ENCODE data around the gene PARVG.

Gene PARVG

GRCh38 chr22:44192098-44192815, 11.5 kb downstream of the PARVG start:
- no peaks in the 10 kb centered on the region for H3K79me2 ChIP-seq (ENCODE audit: insufficient read depth, low read length)
- H3K9me2 ChIP-seq (replicated peaks; ENCODE audit: insufficient read depth, low read length): no peaks in the 10 kb centered on the region
- no peak overlapping the region for H3K27ac ChIP-seq (ENCODE audit: low read depth, low read length)
- TF ChIP-seq CTCF (IDR thresholded peaks at IDR 0.05; ENCODE audit: insufficient read depth, low read length, poor library complexity, severe bottlenecking): no peak
- TF ChIP-seq EZH2phosphoT487 (conservative IDR thresholded peaks at IDR 0.05; ENCODE audit: low read length): no peak
- no peaks in the 10 kb centered on the region for H4K20me1 ChIP-seq (ENCODE audit: low read depth, low read length)
- no peak overlapping the region for H3K9ac ChIP-seq (ENCODE audit: low read length)
- no peaks in the 10 kb centered on the region for H3K9me3 ChIP-seq (ENCODE audit: insufficient read depth, low read length)
- H3K4me2 ChIP-seq (ENCODE audit: low read depth, low read length, poor library complexity, severe bottlenecking): no peak overlapping the region
- no peak overlapping the region for H3K4me3 ChIP-seq (ENCODE audit: insufficient read depth, low read length, poor library complexity, severe bottlenecking)
- H3K36me3 ChIP-seq (ENCODE audit: low read length): no peaks in the 10 kb centered on the region
- no peak overlapping the region for H2AFZ ChIP-seq (ENCODE audit: low read depth, low read length, severe bottlenecking)
- no peaks in the 10 kb centered on the region for H3K27me3 ChIP-seq (ENCODE audit: low read length)
- no peaks in the 10 kb centered on the region for H3F3A ChIP-seq (ENCODE audit: insufficient read depth)

GRCh38 chr22:44192816-44193534, 12.2 kb downstream of the PARVG start:
- Histone ChIP-seq H3K4me3 (ENCODE audit: insufficient read depth, low read length, poor library complexity, severe bottlenecking) (no peak overlapping the region), H4K20me1 (ENCODE audit: low read depth, low read length) (no peaks in the 10 kb centered on the region), H3K9me3 (ENCODE audit: insufficient read depth, low read length) (no peaks in the 10 kb centered on the region), H2AFZ (ENCODE audit: low read depth, low read length, severe bottlenecking) (no peak overlapping the region), H3K36me3 (ENCODE audit: low read length) (no peaks in the 10 kb centered on the region), H3K9me2 (replicated peaks; ENCODE audit: insufficient read depth, low read length) (no peaks in the 10 kb centered on the region), H3K27ac (ENCODE audit: low read depth, low read length) (no peak overlapping the region), H3K27me3 (ENCODE audit: low read length) (no peaks in the 10 kb centered on the region), H3K79me2 (ENCODE audit: insufficient read depth, low read length) (no peaks in the 10 kb centered on the region), H3F3A (ENCODE audit: insufficient read depth) (no peaks in the 10 kb centered on the region), H3K9ac (ENCODE audit: low read length) (no peak overlapping the region), H3K4me2 (ENCODE audit: low read depth, low read length, poor library complexity, severe bottlenecking) (no peak overlapping the region)
- TF ChIP-seq CTCF (IDR thresholded peaks at IDR 0.05; ENCODE audit: insufficient read depth, low read length, poor library complexity, severe bottlenecking): no peak
- no peak for TF ChIP-seq EZH2phosphoT487 (conservative IDR thresholded peaks at IDR 0.05; ENCODE audit: low read length)

- no peaks in the 10 kb centered on the region for H3F3A ChIP-seq (ENCODE audit: insufficient read depth)
- H3K36me3 ChIP-seq (ENCODE audit: low read length): no peaks in the 10 kb centered on the region
- no peak overlapping the region for H3K27ac ChIP-seq (ENCODE audit: low read depth, low read length)
- H3K9ac ChIP-seq (ENCODE audit: low read length): no peak overlapping the region
- no peaks in the 10 kb centered on the region for H3K27me3 ChIP-seq (ENCODE audit: low read length)
- no peak overlapping the region for H3K4me2 ChIP-seq (ENCODE audit: low read depth, low read length, poor library complexity, severe bottlenecking)
- no peak overlapping the region for H3K4me3 ChIP-seq (ENCODE audit: insufficient read depth, low read length, poor library complexity, severe bottlenecking)
- TF ChIP-seq CTCF (IDR thresholded peaks at IDR 0.05; ENCODE audit: insufficient read depth, low read length, poor library complexity, severe bottlenecking) (no peak), EZH2phosphoT487 (conservative IDR thresholded peaks at IDR 0.05; ENCODE audit: low read length) (no peak)
- no peaks in the 10 kb centered on the region for H3K79me2 ChIP-seq (ENCODE audit: insufficient read depth, low read length)
- H2AFZ ChIP-seq (ENCODE audit: low read depth, low read length, severe bottlenecking): no peak overlapping the region
- no peaks in the 10 kb centered on the region for H3K9me3 ChIP-seq (ENCODE audit: insufficient read depth, low read length)
- H3K9me2 ChIP-seq (replicated peaks; ENCODE audit: insufficient read depth, low read length): no peaks in the 10 kb centered on the region
- H4K20me1 ChIP-seq (ENCODE audit: low read depth, low read length): no peaks in the 10 kb centered on the region
Observed at GRCh38 chr22:44193535-44193891, 12.8 kb downstream of the PARVG start.

Measured in SU-DHL-6 (cell line).